OCI-LY1 (cell line): ENCODE data around the gene OR8B8.

ENCODE experiments used
- CTCF ChIP-seq: fragments of 200-600 bp; sonication (generic), shearing (Covaris generic); IDR thresholded peaks from 2 replicates; pipeline ENCODE4 v1.5.1; 2017; ENCODE audit warnings: mild to moderate bottlenecking, antibody characterized with exemption, low read length, moderate library complexity, mixed read lengths
- EZH2 ChIP-seq: fragments of 200-600 bp; sonication (generic), shearing (Covaris generic); IDR thresholded peaks from 2 replicates; pipeline ENCODE4 v1.8.0; 2017; ENCODE audit warnings: borderline replicate concordance, mixed run types, mild to moderate bottlenecking, antibody characterized with exemption, low read length, moderate library complexity, mixed read lengths

- no peak for TF ChIP-seq EZH2
- TF ChIP-seq CTCF, result no peak
These were observed 22.0 kb upstream of the OR8B8 start for GRCh38 chr11:124467381-124467927.
